Measurements from ENCODE around the gene RALA. TPM values are rescaled to one million over a fixed set of nuclear protein-coding genes. Genes with fewer than 3 reads are reported as not detected.
"Not testable (repeated sequence)": the region's sequence is repeated elsewhere in the genome, so short reads cannot be mapped to it uniquely, and the experiment has no call there.

Gene RALA
- total RNA-seq, 1 donor from 2014 or later, result 20.7 TPM

GRCh38 chr7:39749717-39750116 is 126.3 kb downstream of the RALA start:
- no peak for DNase-seq (ENCODE audit: low spot score)
- intact Hi-C loops (cut with DNase I), result no loop called here

DNA sequence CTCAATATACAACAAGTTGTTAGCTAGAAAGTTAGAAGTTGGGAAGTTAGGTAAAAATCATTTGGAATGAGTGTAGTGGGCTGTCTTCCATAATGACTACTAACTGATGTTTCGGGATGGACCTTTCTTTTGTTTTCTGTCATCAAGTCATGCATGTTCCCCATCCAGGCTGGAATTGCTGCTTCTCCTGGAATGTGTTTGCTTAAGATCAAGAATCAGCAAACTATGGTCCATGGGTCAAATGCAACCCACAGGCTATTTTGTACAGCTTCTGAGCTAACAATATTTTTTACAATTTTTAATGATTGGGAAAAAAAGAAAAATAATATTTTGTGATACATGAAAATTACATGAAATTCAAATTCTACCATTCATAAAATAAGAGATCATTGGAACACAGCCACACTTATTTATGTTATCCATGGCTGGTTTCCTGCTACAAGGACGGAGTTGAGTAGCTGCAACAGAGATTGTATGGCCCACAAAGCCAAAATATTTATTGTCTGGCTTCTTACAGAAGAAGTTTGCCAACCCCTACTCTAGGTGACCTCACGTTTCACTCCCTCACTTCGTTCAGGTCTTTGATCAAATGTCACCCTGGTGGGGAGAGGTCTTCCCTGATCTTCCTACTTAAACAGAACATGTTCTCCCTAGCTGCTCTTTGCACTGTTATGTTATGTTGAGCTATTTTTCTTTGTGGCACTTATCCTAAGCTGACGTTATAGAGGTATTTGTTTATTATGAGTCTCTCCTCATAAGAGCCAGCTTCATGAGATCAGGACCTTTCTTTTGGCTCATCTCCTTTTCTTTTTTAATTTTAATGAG is 127.1 kb downstream of the RALA start:
- no peak for DNase-seq (ENCODE audit: low spot score)
- intact Hi-C loops (cut with DNase I), result no loop called here

DNA sequence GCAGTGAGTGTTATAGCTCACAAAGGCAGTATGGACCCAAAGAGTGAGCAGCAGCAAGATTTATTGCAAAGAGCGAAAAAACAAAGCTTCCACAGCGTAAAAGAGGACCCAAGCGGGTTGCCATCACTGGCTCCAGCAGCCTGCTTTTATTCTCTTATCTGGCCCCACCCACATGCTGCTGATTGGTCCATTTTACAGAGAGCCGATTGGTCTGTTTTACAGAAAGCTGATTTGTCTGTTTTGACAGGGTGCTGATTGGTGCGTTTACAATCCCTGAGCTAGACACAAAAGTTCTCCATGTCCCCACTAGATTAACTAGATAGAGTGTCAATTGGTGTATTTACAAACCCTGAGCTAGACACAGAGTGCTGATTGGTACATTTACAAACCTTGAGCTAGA is 129.9 kb downstream of the RALA start:
- DNase-seq (ENCODE audit: low spot score); intact Hi-C loops (cut with DNase I): not testable (repeated sequence)

DNA sequence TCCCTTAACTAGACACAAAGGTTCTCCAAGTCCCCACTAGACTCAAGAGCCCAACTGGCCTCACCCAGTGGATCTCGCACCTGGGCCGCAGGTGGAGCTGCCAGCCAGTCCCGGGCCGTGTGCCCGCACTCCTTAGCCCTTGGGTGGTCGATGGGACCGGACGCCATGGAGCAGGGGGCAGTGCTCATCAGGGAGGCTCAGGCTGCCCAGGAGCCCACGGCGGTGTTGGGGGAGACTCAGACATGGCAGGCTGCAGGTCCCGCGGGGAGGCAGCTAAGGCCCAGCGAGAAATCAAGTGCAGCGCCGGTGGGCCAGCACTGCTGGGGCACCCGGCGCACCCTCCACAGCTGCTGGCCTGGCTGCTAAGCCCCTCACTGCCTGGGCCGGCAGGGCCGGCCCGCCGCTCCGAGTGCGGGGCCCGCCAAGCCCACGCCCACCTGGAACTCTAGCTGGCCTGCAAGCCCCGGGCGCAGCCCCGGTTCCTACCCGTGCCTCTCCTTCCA is 130.5 kb downstream of the RALA start:
- no peak for DNase-seq (ENCODE audit: low spot score)
- intact Hi-C loops (cut with DNase I), result no loop called here

- intact Hi-C loops (cut with DNase I), result no loop called here
- no peak for DNase-seq (ENCODE audit: low spot score)
Observed at GRCh38 chr7:39754326-39755120, 131.2 kb downstream of the RALA start.

- DNase-seq (ENCODE audit: low spot score), result no peak
- intact Hi-C loops (cut with DNase I), result no loop called here
Observed at GRCh38 chr7:39757604-39758003, 134.2 kb downstream of the RALA start.

Other genes with a start within 250 kb of the RALA start
- gene YAE1, start 57.2 kb upstream of the RALA start, total RNA-seq, result 15.9 TPM

Measured in cardiac septum (tissue), 1 donor.